GM13976 (cell line): ENCODE data around the gene RCAN1.

ENCODE experiments used
- DNase-seq: peaks from one replicate; pipeline ENCODE4 v3.0.0; 2012; ENCODE audit warnings: low spot score
- in situ Hi-C: fragments of 300-500 bp; cut with MboI; formaldehyde crosslinking; loops from one replicate; pipeline ENCODE4 v1.12.0; 2022; ENCODE audit warnings: low sequenced_read_pairs, mixed read lengths, inconsistent platforms; ENCODE audit not compliant: unreplicated experiment
- TF ChIP-seq, protein P1 (sequence below): IDR thresholded peaks from 2 replicates; pipeline ENCODE4 v1.5.1; 2012; ENCODE audit warnings: borderline replicate concordance, mild to moderate bottlenecking; ENCODE audit not compliant: insufficient read depth; ENCODE audit errors: extremely low read depth, missing control alignments, control extremely low read depth

The RCAN1 gene

DNA sequence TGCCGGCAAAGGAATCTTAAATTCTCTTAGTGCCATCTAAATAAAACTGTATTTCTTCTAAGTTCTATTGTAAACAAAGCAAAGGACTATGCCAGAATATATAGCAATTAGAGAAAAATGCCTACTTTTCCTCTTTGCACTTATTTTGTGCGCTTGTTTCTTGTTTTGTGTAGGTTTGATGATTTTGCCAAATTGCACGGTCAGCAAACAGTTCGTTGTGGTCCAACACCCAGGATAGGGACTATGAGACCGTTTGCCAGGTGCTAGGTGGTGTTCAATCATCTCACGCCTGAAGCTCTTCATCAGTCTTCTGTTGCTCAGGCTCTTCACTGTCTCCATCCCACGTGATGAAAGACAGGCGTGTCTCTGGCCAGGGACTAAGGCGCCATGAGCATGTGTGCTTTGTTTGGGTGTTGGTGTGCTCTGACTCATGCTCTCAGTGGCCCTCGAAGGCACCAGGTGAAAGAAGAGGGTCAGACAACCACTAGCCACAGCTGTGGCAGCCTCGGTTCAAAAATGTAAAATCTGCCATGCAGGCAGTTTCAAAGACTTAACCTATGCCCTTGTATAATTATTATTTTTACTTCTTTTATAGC, 66.0 kb downstream of the RCAN1 start:
- in situ Hi-C loops = no loop called here
- TF ChIP-seq, protein P1, sequence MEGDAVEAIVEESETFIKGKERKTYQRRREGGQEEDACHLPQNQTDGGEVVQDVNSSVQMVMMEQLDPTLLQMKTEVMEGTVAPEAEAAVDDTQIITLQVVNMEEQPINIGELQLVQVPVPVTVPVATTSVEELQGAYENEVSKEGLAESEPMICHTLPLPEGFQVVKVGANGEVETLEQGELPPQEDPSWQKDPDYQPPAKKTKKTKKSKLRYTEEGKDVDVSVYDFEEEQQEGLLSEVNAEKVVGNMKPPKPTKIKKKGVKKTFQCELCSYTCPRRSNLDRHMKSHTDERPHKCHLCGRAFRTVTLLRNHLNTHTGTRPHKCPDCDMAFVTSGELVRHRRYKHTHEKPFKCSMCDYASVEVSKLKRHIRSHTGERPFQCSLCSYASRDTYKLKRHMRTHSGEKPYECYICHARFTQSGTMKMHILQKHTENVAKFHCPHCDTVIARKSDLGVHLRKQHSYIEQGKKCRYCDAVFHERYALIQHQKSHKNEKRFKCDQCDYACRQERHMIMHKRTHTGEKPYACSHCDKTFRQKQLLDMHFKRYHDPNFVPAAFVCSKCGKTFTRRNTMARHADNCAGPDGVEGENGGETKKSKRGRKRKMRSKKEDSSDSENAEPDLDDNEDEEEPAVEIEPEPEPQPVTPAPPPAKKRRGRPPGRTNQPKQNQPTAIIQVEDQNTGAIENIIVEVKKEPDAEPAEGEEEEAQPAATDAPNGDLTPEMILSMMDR = no peak
- DNase-seq = no peak

- DNase-seq = no peak
- TF ChIP-seq, protein P1 = no peak
- in situ Hi-C loops = no loop called here
Measured at GRCh38 chr21:34546542-34546941, 68.4 kb downstream of the RCAN1 start.

- peak; percentile 72 for DNase-seq
- TF ChIP-seq, protein P1 = no peak
- in situ Hi-C loops = no loop called here
Measured at GRCh38 chr21:34545079-34545884, 69.6 kb downstream of the RCAN1 start.

- TF ChIP-seq, protein P1 = no peak
- DNase-seq = no peak
- in situ Hi-C loops = no loop called here
Measured at GRCh38 chr21:34544032-34544496, 70.8 kb downstream of the RCAN1 start.

GRCh38 chr21:34543017-34543416, 71.9 kb downstream of the RCAN1 start:
- TF ChIP-seq, protein P1 = no peak
- DNase-seq = no peak
- in situ Hi-C loops = no loop called here

- TF ChIP-seq, protein P1 = no peak
- no peak for DNase-seq
- in situ Hi-C loops = no loop called here
Measured at GRCh38 chr21:34540206-34540605, 74.7 kb downstream of the RCAN1 start.
